ENCODE data around the gene IGFL2.

GRCh38 chr19:46196410-46197124 is 48.5 kb downstream of the IGFL2 start:
- TF ChIP-seq POLR2A (IDR thresholded peaks at IDR 0.05) (no peak), CTCF (IDR thresholded peaks at IDR 0.05) (no peak)

All from lower leg skin (tissue), 3 donors.